ENCODE results near the gene HDAC4.

GRCh38 chr2:239238839-239239606 lies 161.8 kb downstream of the HDAC4 start:
- TF ChIP-seq YY1 (IDR thresholded peaks at IDR 0.05; ENCODE audit: insufficient read depth, insufficient read length) (no peak), SUZ12 (IDR thresholded peaks at IDR 0.05; ENCODE audit: extremely low read depth, insufficient read depth, insufficient read length) (no peak)
